ENCODE measurements around the gene SORBS2. TPM values are rescaled to one million over a fixed set of nuclear protein-coding genes. Genes with fewer than 3 reads are reported as not detected.

Gene SORBS2
- total RNA-seq, 1 donor from 2014 or later = 94.2 TPM

DNA sequence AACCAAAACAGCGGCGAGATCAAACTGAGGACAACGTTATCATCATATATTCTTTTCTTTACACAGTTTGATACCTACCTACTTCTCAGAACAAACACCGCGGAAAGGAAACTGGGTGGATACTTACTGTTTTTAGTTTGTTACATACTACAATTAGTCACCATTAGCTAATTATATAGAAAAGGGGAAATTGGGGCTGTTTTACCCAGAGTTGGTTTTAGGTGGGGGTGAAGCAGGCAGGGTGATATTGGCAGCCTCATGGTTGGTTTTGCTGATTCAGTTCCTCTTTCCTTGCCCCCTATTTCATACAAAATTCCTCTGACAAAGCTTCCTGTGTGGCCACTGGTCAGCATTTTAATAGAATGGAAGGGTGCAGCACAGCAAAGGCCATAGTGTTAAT lies 77.8 kb downstream of the SORBS2 start:
- no peak for DNase-seq (ENCODE audit: low spot score, unreplicated experiment)
- TF ChIP-seq, protein P1, sequence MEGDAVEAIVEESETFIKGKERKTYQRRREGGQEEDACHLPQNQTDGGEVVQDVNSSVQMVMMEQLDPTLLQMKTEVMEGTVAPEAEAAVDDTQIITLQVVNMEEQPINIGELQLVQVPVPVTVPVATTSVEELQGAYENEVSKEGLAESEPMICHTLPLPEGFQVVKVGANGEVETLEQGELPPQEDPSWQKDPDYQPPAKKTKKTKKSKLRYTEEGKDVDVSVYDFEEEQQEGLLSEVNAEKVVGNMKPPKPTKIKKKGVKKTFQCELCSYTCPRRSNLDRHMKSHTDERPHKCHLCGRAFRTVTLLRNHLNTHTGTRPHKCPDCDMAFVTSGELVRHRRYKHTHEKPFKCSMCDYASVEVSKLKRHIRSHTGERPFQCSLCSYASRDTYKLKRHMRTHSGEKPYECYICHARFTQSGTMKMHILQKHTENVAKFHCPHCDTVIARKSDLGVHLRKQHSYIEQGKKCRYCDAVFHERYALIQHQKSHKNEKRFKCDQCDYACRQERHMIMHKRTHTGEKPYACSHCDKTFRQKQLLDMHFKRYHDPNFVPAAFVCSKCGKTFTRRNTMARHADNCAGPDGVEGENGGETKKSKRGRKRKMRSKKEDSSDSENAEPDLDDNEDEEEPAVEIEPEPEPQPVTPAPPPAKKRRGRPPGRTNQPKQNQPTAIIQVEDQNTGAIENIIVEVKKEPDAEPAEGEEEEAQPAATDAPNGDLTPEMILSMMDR (IDR thresholded peaks at IDR 0.05; ENCODE audit: unreplicated experiment) = no peak
- peaks cover 4% of the 10 kb centered on the region for H3K4me1 Mint-ChIP-seq (ENCODE audit: low read depth)
- H3K27me3 Mint-ChIP-seq = no peaks in the 10 kb centered on the region
- H3K9me3 Mint-ChIP-seq (ENCODE audit: low read depth) = peaks cover 6% of the 10 kb centered on the region
- peaks cover 20% of the 10 kb centered on the region for H3K36me3 Mint-ChIP-seq (ENCODE audit: insufficient read depth)
- H3K27ac Mint-ChIP-seq = no peak overlapping the region
- H3K4me3 Mint-ChIP-seq (ENCODE audit: low read depth) = no peak overlapping the region

DNA sequence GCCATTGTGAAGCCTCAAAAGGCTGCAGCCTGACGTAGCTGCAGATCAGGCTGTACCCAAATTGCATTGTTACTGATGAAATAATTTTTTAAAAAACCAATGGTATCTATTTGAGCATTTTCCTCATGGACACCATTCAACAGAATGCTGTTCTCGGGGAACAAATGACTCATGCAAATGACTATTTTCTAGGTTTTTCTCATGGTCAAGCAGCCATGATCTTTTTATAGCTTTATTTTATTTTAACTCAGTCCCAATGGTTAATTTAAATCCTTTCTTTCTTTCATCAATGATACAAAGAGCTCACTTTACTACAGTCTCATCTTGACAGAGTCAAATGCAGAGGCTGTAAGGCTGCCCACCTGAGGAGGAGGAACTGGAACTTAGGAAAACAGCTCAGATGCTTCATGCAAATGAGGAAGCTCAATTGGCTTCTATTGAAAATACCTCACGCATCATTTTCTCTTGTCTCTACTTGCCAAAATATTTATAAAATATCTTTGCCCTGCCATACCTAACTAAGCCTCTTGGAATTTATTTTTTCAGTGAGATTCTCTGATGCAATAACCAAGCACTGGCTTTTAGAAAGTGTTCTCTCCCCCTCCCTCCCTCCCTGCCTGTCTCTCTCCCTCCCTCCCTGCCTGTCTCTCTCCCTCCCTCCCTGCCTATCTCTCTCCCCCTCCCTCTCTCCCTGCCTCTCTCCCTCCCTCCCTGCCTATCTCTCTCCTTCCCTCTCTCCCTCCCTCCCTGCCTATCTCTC lies 81.0 kb downstream of the SORBS2 start:
- TF ChIP-seq, protein P1 (IDR thresholded peaks at IDR 0.05; ENCODE audit: unreplicated experiment) = no peak
- Mint-ChIP-seq H3K27me3 (no peaks in the 10 kb centered on the region), H3K9me3 (ENCODE audit: low read depth) (peaks cover 6% of the 10 kb centered on the region), H3K27ac (no peak overlapping the region), H3K36me3 (ENCODE audit: insufficient read depth) (peaks cover 20% of the 10 kb centered on the region), H3K4me3 (ENCODE audit: low read depth) (no peak overlapping the region), H3K4me1 (ENCODE audit: low read depth) (peaks cover 14% of the 10 kb centered on the region)
- DNase-seq (ENCODE audit: low spot score, unreplicated experiment) = no peak

DNA sequence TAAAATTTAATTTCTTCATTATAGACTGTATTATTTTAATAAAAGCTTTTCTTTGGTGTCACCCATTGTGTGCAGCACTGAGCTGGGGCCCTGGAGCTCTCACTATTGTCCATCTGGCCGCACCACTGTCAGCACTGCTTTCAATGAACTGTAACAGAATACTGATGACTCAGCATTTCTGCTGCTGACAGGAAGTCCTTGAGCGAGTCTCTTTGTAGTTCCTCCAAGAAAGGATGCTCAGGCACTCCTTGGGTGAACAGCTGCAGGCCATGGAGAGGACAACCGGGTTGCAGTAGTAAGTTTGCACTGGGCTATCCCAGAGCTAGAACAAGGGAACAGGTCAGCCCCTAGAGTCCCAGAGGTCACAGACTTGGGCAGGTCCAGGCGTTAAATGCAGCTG lies 81.6 kb downstream of the SORBS2 start:
- H3K4me1 Mint-ChIP-seq (ENCODE audit: low read depth) = peaks cover 16% of the 10 kb centered on the region
- no peak for DNase-seq (ENCODE audit: low spot score, unreplicated experiment)
- H3K27ac Mint-ChIP-seq = no peak overlapping the region
- H3K27me3 Mint-ChIP-seq = no peaks in the 10 kb centered on the region
- H3K9me3 Mint-ChIP-seq (ENCODE audit: low read depth) = peaks cover 6% of the 10 kb centered on the region
- H3K36me3 Mint-ChIP-seq (ENCODE audit: insufficient read depth) = peaks cover 20% of the 10 kb centered on the region
- H3K4me3 Mint-ChIP-seq (ENCODE audit: low read depth) = no peak overlapping the region
- TF ChIP-seq, protein P1 (IDR thresholded peaks at IDR 0.05; ENCODE audit: unreplicated experiment) = no peak

DNA sequence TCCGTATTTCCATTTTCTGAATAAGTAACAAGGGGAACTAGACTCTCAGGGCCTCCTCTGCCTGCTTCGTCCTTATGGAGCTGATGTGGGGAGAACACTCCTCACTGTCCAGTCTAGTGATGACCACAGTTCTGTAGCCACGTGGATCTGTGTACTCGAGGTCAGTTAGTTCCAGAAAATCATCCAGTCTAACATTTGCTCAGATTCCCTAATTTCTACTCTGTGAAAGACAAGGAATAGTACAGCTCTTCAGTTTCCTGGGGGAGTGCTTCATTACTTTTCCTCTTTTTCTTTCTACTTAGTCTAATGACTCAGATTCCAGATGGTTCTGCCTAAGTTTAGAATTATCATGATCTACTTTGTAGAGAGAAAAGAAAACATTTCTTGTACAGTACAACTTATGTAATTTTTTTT lies 82.6 kb downstream of the SORBS2 start:
- Mint-ChIP-seq H3K4me1 (ENCODE audit: low read depth) (peaks cover 21% of the 10 kb centered on the region), H3K27ac (no peak overlapping the region), H3K9me3 (ENCODE audit: low read depth) (peaks cover 6% of the 10 kb centered on the region), H3K4me3 (ENCODE audit: low read depth) (no peak overlapping the region), H3K27me3 (no peaks in the 10 kb centered on the region), H3K36me3 (ENCODE audit: insufficient read depth) (peaks cover 17% of the 10 kb centered on the region)
- TF ChIP-seq, protein P1 (IDR thresholded peaks at IDR 0.05; ENCODE audit: unreplicated experiment) = no peak
- DNase-seq (ENCODE audit: low spot score, unreplicated experiment) = no peak

DNA sequence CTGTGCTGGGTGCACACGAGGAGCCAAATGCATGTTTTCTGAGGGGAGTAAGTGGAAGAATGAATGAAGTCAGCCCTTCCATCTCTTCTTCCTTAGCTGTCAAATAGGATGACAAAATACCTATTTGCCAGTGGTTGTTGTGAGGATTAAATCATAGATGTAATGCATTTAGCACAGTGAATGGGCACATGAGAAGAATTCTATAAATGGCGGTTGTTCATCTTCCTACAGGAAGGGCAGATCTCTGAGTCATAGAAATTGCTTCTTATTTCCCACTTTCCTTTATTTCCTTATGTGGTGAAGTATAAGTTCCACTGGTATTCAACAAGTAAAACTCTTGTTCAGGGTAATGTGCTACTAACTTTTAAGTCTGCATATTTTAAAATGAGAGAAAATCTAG lies 83.1 kb downstream of the SORBS2 start:
- Mint-ChIP-seq H3K27me3 (no peaks in the 10 kb centered on the region), H3K4me3 (ENCODE audit: low read depth) (no peak overlapping the region), H3K27ac (no peak overlapping the region), H3K9me3 (ENCODE audit: low read depth) (peaks cover 6% of the 10 kb centered on the region), H3K36me3 (ENCODE audit: insufficient read depth) (peaks cover 15% of the 10 kb centered on the region), H3K4me1 (ENCODE audit: low read depth) (peaks cover 21% of the 10 kb centered on the region)
- DNase-seq (ENCODE audit: low spot score, unreplicated experiment) = no peak
- TF ChIP-seq, protein P1 (IDR thresholded peaks at IDR 0.05; ENCODE audit: unreplicated experiment) = no peak

Data from progenitor cell of endocrine pancreas (in vitro differentiated cells).